SU-DHL-6 (cell line): Measurements from ENCODE around the gene KIF5B.

ENCODE experiments used
- EZH2phosphoT487 ChIP-seq: fragments of 200-600 bp; sonication (generic), shearing (Covaris generic); conservative IDR thresholded peaks from 2 replicates; pipeline ENCODE4 v1.6.1; 2018; ENCODE audit warnings: mild to moderate bottlenecking, antibody characterized with exemption, low read length, moderate library complexity, mixed read lengths
- TF ChIP-seq, protein P1 (sequence below): fragments of 200-600 bp; sonication (generic); IDR thresholded peaks from one replicate; pipeline ENCODE4 v1.5.1; 2017; ENCODE audit warnings: antibody characterized with exemption, mild to moderate bottlenecking, low read length, moderate library complexity; ENCODE audit not compliant: insufficient read depth, poor library complexity, severe bottlenecking

DNA sequence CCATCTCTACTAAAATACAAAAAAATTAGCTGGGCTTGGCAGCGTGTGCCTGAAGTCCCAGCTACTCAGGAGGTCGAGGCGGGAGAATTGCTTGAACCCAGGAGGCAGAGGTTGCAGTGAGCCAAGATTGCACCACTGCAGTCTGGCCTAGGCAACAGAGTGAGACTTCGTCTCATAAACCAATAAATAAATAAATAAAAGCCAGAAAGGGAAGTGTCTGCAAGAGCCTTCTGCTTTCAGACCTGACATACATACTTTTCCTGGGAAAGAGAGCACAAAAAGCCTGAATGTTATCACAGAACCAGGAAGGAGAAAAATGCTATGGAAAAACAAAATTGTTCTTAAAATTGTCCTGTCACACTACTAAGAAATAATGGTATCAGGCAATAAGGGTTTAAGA is 4.1 kb upstream of the KIF5B start:
- TF ChIP-seq, protein P1, sequence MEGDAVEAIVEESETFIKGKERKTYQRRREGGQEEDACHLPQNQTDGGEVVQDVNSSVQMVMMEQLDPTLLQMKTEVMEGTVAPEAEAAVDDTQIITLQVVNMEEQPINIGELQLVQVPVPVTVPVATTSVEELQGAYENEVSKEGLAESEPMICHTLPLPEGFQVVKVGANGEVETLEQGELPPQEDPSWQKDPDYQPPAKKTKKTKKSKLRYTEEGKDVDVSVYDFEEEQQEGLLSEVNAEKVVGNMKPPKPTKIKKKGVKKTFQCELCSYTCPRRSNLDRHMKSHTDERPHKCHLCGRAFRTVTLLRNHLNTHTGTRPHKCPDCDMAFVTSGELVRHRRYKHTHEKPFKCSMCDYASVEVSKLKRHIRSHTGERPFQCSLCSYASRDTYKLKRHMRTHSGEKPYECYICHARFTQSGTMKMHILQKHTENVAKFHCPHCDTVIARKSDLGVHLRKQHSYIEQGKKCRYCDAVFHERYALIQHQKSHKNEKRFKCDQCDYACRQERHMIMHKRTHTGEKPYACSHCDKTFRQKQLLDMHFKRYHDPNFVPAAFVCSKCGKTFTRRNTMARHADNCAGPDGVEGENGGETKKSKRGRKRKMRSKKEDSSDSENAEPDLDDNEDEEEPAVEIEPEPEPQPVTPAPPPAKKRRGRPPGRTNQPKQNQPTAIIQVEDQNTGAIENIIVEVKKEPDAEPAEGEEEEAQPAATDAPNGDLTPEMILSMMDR = no peak
- TF ChIP-seq EZH2phosphoT487 = no peak
